ENCODE results near the gene YIF1B.

The YIF1B gene

GRCh38 chr19:38308006-38308766, 7.6 kb downstream of the YIF1B start:
- TF ChIP-seq CTCF (conservative IDR thresholded peaks at IDR 0.05): no peak
- H3K27ac ChIP-seq: no peak overlapping the region

GRCh38 chr19:38307597-38307996, 8.2 kb downstream of the YIF1B start:
- no peak overlapping the region for H3K27ac ChIP-seq
- TF ChIP-seq CTCF (conservative IDR thresholded peaks at IDR 0.05): no peak

GRCh38 chr19:38307076-38307475, 8.7 kb downstream of the YIF1B start:
- no peak overlapping the region for H3K27ac ChIP-seq
- no peak for TF ChIP-seq CTCF (conservative IDR thresholded peaks at IDR 0.05)

GRCh38 chr19:38306236-38306635, 9.5 kb downstream of the YIF1B start:
- no peak for TF ChIP-seq CTCF (conservative IDR thresholded peaks at IDR 0.05)
- no peak overlapping the region for H3K27ac ChIP-seq

GRCh38 chr19:38304866-38305429, 10.8 kb downstream of the YIF1B start:
- peak overlapping the region; percentile 14; the same call in 1 of the 2 replicates for H3K27ac ChIP-seq
- TF ChIP-seq CTCF (conservative IDR thresholded peaks at IDR 0.05): no peak

GRCh38 chr19:38304352-38304865, 11.3 kb downstream of the YIF1B start:
- 0 out of 2 replicates have a peak overlapping the region, but pooled peaks have one; percentile 14 for H3K27ac ChIP-seq

More at GRCh38 chr19:38304352-38304865, 11.3 kb downstream of the YIF1B start:
- no peak for TF ChIP-seq CTCF (conservative IDR thresholded peaks at IDR 0.05)

All from VCaP (cell line).